Natural killer cell treated with Interleukin-12 subunit alpha and Interleukin-12 subunit beta and Interleukin-15 and Interleukin-18, amount 100 ng/mL, for 72 hours (primary cell): ENCODE measurements around the gene OR13C2. TPM values are rescaled to one million over a fixed set of nuclear protein-coding genes. Genes with fewer than 3 reads are reported as not detected.

ENCODE experiments used
- ATAC-seq, 2 donors: fragments of 150-1000 bp; cut with Tn5 transposase in 1 of 2; sonication (Bioruptor Pico), chemical (Tn5 transposase) in 1 of 2; 2 replicates each; pipeline ENCODE4 v1.10.0; 2021
- DNase-seq: peaks from one replicate; pipeline ENCODE4 v3.0.0; 2022; ENCODE audit warnings: low spot score
- H3K27ac Mint-ChIP-seq, 2 donors: 1 replicate in 1 of 2; 2 replicates in 1 of 2; pipeline ENCODE4 v1.8.0; 2022; ENCODE audit warnings: mixed read lengths in 2 of 2, mild to moderate bottlenecking in 1 of 2, moderate library complexity in 1 of 2
- H3K27me3 Mint-ChIP-seq, 2 donors: 1 replicate in 1 of 2; 2 replicates in 1 of 2; pipeline ENCODE4 v1.8.0; 2022; ENCODE audit warnings: mixed read lengths in 2 of 2
- H3K36me3 Mint-ChIP-seq: one replicate; pipeline ENCODE4 v1.8.0; 2022; ENCODE audit warnings: mixed read lengths
- H3K4me1 Mint-ChIP-seq, 2 donors: 1 replicate in 1 of 2; 2 replicates in 1 of 2; pipeline ENCODE4 v1.8.0; 2022; ENCODE audit warnings: low read depth in 2 of 2, mixed read lengths in 2 of 2, mild to moderate bottlenecking in 1 of 2
- H3K4me3 Mint-ChIP-seq: one replicate; pipeline ENCODE4 v1.8.0; 2022; ENCODE audit warnings: mixed read lengths
- H3K9me3 Mint-ChIP-seq: 2 replicates; pipeline ENCODE4 v1.8.0; 2022; ENCODE audit warnings: mixed read lengths
- total RNA-seq, 2 donors: library from RNA; stranded (reverse); gene quantifications; one replicate each; pipeline ENCODE4 v1.2.3, GENCODE V29; 2022

The OR13C2 gene
- total RNA-seq, 2 donors from 2014 or later: not detected

DNA sequence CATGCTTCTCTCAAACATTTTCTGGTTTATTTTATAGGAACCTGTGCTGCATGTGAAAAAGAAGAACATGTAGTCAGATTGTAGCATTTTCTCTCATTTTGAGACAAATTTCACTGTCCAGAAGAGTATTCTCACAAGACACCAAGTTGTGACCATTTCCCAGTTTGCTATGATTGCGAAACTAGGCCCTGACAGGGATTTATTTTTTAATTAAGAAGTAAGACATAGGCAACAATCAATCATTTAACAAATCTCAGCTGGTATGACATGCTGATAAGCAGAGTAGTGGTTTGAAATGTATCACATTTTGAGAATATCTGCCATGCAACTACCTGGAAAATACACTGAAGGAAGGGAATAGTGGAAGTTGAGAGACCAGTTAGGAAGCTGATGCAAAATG, 24.9 kb downstream of the OR13C2 start:
- Mint-ChIP-seq H3K27ac (no peak overlapping the region), H3K4me3 (no peak overlapping the region), H3K4me1 (no peaks in the 10 kb centered on the region), H3K27me3 (no peaks in the 10 kb centered on the region), H3K9me3 (peaks cover 2% of the 10 kb centered on the region), H3K36me3 (no peaks in the 10 kb centered on the region)
- ATAC-seq: no peak
- no peak for DNase-seq

DNA sequence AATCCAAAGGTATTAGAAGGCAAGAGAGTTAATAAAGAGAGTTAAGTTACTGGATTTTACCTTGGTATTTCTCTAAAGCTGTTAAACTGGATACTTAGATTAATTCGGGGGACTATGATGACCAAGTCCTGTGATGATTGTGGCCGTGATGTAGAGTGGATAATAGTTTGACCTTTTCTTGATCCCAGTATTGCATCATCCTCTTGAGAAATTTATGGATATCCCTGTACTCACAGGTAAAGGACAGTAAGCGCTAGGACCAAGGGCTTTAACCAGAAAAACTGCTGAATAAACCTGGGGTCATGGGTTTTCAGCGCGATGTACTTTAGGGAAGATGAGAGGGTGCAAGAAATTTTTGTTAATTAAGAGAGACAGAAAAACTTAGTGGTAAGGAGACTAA, 28.2 kb downstream of the OR13C2 start:
- H3K27me3 Mint-ChIP-seq: no peaks in the 10 kb centered on the region
- H3K27ac Mint-ChIP-seq: no peak overlapping the region
- peaks cover 8% of the 10 kb centered on the region for H3K9me3 Mint-ChIP-seq
- no peak for DNase-seq
- no peak overlapping the region for H3K4me3 Mint-ChIP-seq
- no peak for ATAC-seq
- H3K4me1 Mint-ChIP-seq: no peaks in the 10 kb centered on the region
- no peaks in the 10 kb centered on the region for H3K36me3 Mint-ChIP-seq

DNA sequence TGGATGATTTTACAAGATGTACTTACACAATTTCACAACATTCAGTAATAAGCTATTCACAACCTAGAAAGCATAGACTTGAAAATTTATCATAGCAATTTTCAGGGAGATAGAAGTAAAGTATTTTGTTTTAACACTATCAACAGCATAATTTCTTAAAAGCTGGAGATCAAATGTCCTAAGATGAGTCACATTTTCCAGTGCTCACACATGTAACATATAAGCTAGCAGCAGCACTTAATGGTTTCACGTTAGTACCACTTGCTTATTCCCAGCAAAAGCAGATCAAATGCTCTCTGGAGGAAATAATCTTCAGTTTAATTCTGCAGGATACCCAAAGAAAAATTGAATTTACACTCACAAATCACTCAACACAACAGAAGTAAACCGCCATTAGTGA, 30.0 kb downstream of the OR13C2 start:
- no peaks in the 10 kb centered on the region for H3K4me1 Mint-ChIP-seq
- no peaks in the 10 kb centered on the region for H3K27me3 Mint-ChIP-seq
- no peak overlapping the region for H3K4me3 Mint-ChIP-seq
- DNase-seq (no peak), ATAC-seq (no peak)
- no peaks in the 10 kb centered on the region for H3K36me3 Mint-ChIP-seq
- no peak overlapping the region for H3K27ac Mint-ChIP-seq
- peaks cover 5% of the 10 kb centered on the region for H3K9me3 Mint-ChIP-seq

DNA sequence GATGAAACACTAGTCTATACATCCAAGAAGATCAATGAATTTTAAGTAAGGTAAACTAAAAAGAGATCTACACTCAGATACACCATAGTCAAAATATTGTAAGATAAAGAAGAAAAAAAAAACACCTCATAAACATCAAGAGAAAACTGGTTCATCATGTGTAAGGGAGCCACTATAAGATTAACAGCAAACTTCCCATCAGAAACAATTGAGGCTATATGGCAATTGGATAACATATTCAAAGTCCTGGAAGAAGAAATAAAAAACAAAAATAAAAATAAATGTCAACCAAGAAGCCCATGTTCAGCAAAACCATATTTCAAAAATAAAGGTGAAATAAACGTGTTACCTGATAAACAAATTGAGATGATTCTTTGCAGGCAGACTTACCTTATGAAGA, 32.8 kb downstream of the OR13C2 start:
- Mint-ChIP-seq H3K27me3 (no peaks in the 10 kb centered on the region), H3K4me1 (no peaks in the 10 kb centered on the region), H3K36me3 (no peaks in the 10 kb centered on the region), H3K9me3 (peaks cover 5% of the 10 kb centered on the region), H3K27ac (no peak overlapping the region), H3K4me3 (no peak overlapping the region)
- ATAC-seq (no peak), DNase-seq (no peak)

DNA sequence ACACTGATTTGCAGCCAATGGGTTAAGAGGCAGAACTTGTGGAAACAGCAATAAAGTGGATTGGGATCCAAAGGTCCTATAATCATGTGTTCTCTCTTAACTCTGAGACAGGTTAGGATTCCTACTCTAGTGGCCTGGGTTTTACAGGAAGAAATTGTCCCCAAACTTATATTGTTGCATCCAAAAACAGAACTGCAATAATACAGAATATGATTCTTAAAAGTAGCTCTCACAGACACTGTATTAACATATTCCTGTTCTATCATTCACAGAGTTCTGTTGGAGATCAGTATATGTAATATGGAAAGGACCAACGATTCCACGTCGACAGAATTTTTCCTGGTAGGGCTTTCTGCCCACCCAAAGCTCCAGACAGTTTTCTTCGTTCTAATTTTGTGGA, 36.6 kb downstream of the OR13C2 start, which contains the start of gene OR13C8:
Gene OR13C8, plus strand, starts transcription at position 301 of the 400 bp plus-strand sequence. Its CDS starts 0 bp downstream, at position 301.
- DNase-seq (no peak), ATAC-seq (no peak)
- H3K4me3 Mint-ChIP-seq: no peak within 1 kb of the TSS
- no peaks in the 10 kb centered on the region for H3K36me3 Mint-ChIP-seq
- H3K9me3 Mint-ChIP-seq: peaks cover 3% of the 10 kb centered on the region
- H3K4me1 Mint-ChIP-seq: no peaks in the 10 kb centered on the region
- H3K27me3 Mint-ChIP-seq: no peaks in the 10 kb centered on the region
- H3K27ac Mint-ChIP-seq: no peak within 1 kb of the TSS

DNA sequence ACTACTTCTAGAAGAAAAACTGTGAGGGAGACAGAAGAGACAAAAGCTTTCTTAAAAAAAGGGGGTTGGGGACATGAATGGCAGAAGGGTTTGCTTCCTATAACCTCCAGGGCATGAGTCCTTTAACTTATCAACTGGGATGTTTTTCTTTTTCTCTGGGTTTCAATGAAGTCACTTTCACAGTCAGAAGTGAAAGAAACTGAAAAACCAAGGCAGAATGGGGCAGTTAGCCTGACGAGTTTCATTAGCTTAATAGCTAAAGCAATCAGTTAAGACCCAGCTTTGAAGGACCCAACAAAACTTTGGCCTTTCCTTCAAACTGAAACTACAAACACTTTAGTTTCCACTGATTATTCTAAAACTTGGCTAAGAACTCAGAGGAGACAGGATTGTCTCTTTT, 41.1 kb downstream of the OR13C2 start:
- DNase-seq: no peak
- Mint-ChIP-seq H3K27me3 (no peaks in the 10 kb centered on the region), H3K27ac (no peak overlapping the region), H3K4me3 (no peak overlapping the region), H3K9me3 (no peaks in the 10 kb centered on the region), H3K36me3 (no peaks in the 10 kb centered on the region), H3K4me1 (no peaks in the 10 kb centered on the region)
- no peak for ATAC-seq

DNA sequence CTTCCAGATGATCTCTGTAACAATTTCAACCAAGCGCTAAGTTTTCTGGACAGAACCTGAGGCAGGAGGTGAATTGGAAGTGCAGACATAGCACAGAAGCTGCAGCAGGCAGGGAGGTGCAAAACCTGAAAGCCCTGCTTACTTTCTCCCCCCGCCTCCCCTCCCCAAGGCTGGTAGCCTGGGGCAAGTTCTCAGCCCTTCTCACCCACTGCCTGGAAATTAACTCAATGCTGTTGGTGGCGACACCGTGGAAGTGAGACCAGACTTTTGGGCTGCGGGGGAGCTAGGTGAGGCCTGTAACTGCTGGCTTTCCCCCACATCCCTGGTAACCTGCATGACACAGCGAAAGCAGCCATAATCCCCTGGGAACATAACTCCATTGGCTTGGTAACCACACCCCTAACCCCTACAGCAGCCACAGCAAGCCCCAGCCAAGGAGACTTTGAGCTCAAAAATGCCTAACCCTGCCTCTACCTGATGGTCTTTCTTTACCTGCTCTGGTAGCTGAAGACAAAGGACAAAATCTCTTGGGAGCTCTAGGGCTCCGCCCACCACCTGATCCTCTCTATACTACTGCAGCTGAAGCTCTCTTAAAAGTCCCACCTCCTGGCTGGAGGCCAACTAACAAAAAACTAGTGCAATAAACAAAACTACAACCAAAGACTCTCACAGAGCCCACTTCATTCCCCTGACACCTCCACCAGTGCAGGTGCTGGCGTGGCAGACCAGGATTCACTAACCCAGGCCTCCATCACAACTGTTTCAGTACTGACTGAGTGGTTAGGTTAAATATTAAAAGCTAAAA, 48.4 kb downstream of the OR13C2 start:
- Mint-ChIP-seq H3K9me3 (peaks cover 10% of the 10 kb centered on the region), H3K27me3 (no peaks in the 10 kb centered on the region), H3K4me3 (no peak overlapping the region), H3K27ac (no peak overlapping the region), H3K36me3 (no peaks in the 10 kb centered on the region), H3K4me1 (no peaks in the 10 kb centered on the region)
- no peak for DNase-seq
- no peak for ATAC-seq

DNA sequence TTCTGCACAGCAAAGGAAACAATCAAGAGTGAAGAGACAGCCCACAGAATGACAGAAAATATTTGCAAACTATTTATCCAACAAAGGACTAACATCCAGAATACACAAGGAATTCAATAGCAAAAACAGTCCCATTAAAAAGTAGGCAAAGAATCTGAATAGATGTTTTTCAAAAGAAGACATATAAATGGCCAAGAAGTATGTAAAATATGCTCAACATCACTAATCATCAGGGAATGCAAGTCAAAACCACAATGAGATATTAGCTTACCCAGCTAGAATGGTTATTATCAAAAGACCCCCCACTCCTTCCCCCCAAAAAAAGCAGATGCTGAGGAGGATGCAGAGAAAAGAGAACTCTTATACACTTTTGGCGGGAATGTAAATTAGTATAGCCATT, 49.9 kb downstream of the OR13C2 start:
- Mint-ChIP-seq H3K27ac (no peak overlapping the region), H3K9me3 (peaks cover 10% of the 10 kb centered on the region), H3K4me1 (no peaks in the 10 kb centered on the region), H3K4me3 (no peak overlapping the region), H3K27me3 (no peaks in the 10 kb centered on the region), H3K36me3 (no peaks in the 10 kb centered on the region)
- ATAC-seq: no peak
- DNase-seq: no peak

Other genes starting within 250 kb of the OR13C2 start
- not detected for gene OR13F1, start 101.4 kb downstream of the OR13C2 start, total RNA-seq
- not detected for gene OR13C4, start 78.4 kb downstream of the OR13C2 start, total RNA-seq
- not detected for gene OR13C3, start 68.8 kb downstream of the OR13C2 start, total RNA-seq
- gene OR13C8, start 36.5 kb downstream of the OR13C2 start, total RNA-seq: not detected
- not detected for gene OR13C5, start 6.2 kb downstream of the OR13C2 start, total RNA-seq
- not detected for gene OR13C9, start 12.6 kb upstream of the OR13C2 start, total RNA-seq
- gene OR13D1, start 88.9 kb upstream of the OR13C2 start, total RNA-seq: not detected
- gene NIPSNAP3A, start 142.1 kb upstream of the OR13C2 start, total RNA-seq: 1 to 10 TPM; 5.6 to 7.7 TPM
- gene NIPSNAP3B, start 158.5 kb upstream of the OR13C2 start, total RNA-seq: not detected